ENCODE data around the gene SPRED2. TPM values are rescaled to one million over a fixed set of nuclear protein-coding genes. Genes with fewer than 3 reads are reported as not detected.

Gene SPRED2
- total and polyA plus RNA-seq, 2 of the 8 experiments (the other 6 are each of a cell fraction or from before 2014, with no cell fraction given), result 15.3 to 22.5 TPM

GRCh38 chr2:65382323-65382722 is 50.1 kb downstream of the SPRED2 start:
- H2BK120ac ChIP-seq (replicated peaks; ENCODE audit: low read depth, low read length), result no peak overlapping the region
- H2AK5ac ChIP-seq (ENCODE audit: low read depth, low read length), result no peak overlapping the region
- H3K9me3 ChIP-seq (ENCODE audit: insufficient read depth in 2 of 2, low read depth in 1 of 2, low read length in 1 of 2), result no peaks in the 10 kb centered on the region
- H2BK5ac ChIP-seq (ENCODE audit: low read depth, low read length), result no peak overlapping the region
- H3K18ac ChIP-seq (ENCODE audit: extremely low read depth, low read length), result no peak overlapping the region
- no peaks in the 10 kb centered on the region; a peak in 1 of 4 replicates for H3K79me2 ChIP-seq (ENCODE audit: control insufficient read depth in 1 of 2, insufficient read depth in 2 of 2, low read length in 2 of 2)
- H3K4ac ChIP-seq (replicated peaks; ENCODE audit: insufficient read length, low read depth, low read length), result no peak overlapping the region
- H3K4me2 ChIP-seq (ENCODE audit: insufficient read depth in 1 of 2, low read depth in 2 of 2, low read length in 2 of 2), result no peak overlapping the region
- H3K4me3 ChIP-seq (ENCODE audit: extremely low read depth in 1 of 4, insufficient read depth in 2 of 4, low read depth in 3 of 4, low read length in 4 of 4), result no peak overlapping the region
- H3K56ac ChIP-seq (replicated peaks; ENCODE audit: insufficient read length, low read depth, low read length), result no peak overlapping the region
- H3K79me1 ChIP-seq (ENCODE audit: low read depth, low read length), result peaks cover 2% of the 10 kb centered on the region; the same call in 1 of the 2 replicates
- no peak overlapping the region for H2AFZ ChIP-seq (ENCODE audit: low read length)
- no peak overlapping the region for H3K27ac ChIP-seq (ENCODE audit: low read depth, low read length)
- no peak overlapping the region for H4K8ac ChIP-seq (ENCODE audit: extremely low read depth, insufficient read depth, low read length)
- ChIA-PET POLR2A (ENCODE audit: partially characterized antibody) (interaction anchor here (1.1 kb wide), 1 partner anchor 30 kb away, joined by 3 read pairs; no protein-coding TSS in a partner anchor), CTCF (ENCODE audit: partially characterized antibody) (interaction anchor here (0.8 to 1.6 kb wide), 2 partner anchors 13 to 80 kb away, joined by 3 read pairs; no protein-coding TSS in a partner anchor)
- no peak overlapping the region for H3K9ac ChIP-seq (replicated peaks in 1 of 4; ENCODE audit: extremely low read depth in 1 of 4, low read depth in 3 of 4, low read length in 3 of 4)
- H2BK15ac ChIP-seq (ENCODE audit: low read length), result no peak overlapping the region
- H3K36me3 ChIP-seq (ENCODE audit: control insufficient read depth in 2 of 4, insufficient read depth in 4 of 4, low read length in 3 of 4), result no peaks in the 10 kb centered on the region
- H4K20me1 ChIP-seq (replicated peaks in 1 of 2; ENCODE audit: control insufficient read depth in 1 of 2, insufficient read depth in 2 of 2, low read length in 2 of 2), result peaks cover 7 to 13% of the 10 kb centered on the region in 2 experiments
- WGBS, 2 experiments (ENCODE audit: extremely low coverage in 1 of 2, insufficient coverage in 1 of 2, insufficient read length in 1 of 2, insufficient replicate concordance in 2 of 2, low coverage in 1 of 2, low lambda C conversion rate in 2 of 2, missing lambda C conversion rate in 1 of 2), result 88% methylated on average over 1 of the region's 1 CpG; no CpG with 5 or more reads in 1 of the 2 experiments
- no peak overlapping the region for H2BK20ac ChIP-seq (ENCODE audit: low read length)
- H3K23me2 ChIP-seq (ENCODE audit: low read depth, low read length), result no peaks in the 10 kb centered on the region
- no peak overlapping the region for H2BK12ac ChIP-seq (ENCODE audit: low read depth, low read length)
- H3K14ac ChIP-seq (ENCODE audit: insufficient read length), result no peak overlapping the region
- no peak overlapping the region for H4K91ac ChIP-seq (replicated peaks; ENCODE audit: insufficient read length, low read length)
- no peak overlapping the region for H4K5ac ChIP-seq (ENCODE audit: insufficient read length, low read depth, low read length)
- FAIRE-seq (no peak), DNase-seq (ENCODE audit: low read depth in 1 of 2, low spot score in 2 of 2) (no peak)
- no peaks in the 10 kb centered on the region for H3K27me3 ChIP-seq (replicated peaks in 1 of 4; ENCODE audit: control insufficient read depth in 3 of 4, extremely low read depth in 1 of 4, insufficient read depth in 3 of 4, low read length in 3 of 4)
- peaks cover 0 to 5% (median 3%) of the 10 kb centered on the region in 4 experiments; a peak in 2 of 7 replicates for H3K4me1 ChIP-seq (replicated peaks in 1 of 4; ENCODE audit: control insufficient read depth in 3 of 4, insufficient read depth in 4 of 4, low read length in 3 of 4)
- H3K23ac ChIP-seq (ENCODE audit: insufficient read length), result no peak overlapping the region
- TF ChIP-seq SP2 (IDR thresholded peaks at IDR 0.05; ENCODE audit: low read length) (no peak), SUZ12 (IDR thresholded peaks at IDR 0.05; ENCODE audit: low read length) (no peak), BACH1 (IDR thresholded peaks at IDR 0.05; ENCODE audit: low read length) (no peak), BCL11A (IDR thresholded peaks at IDR 0.05; ENCODE audit: low read depth in 2 of 2, low read length in 2 of 2) (no peak), HDAC2 (IDR thresholded peaks at IDR 0.05; ENCODE audit: borderline replicate concordance in 1 of 2, low read depth in 2 of 2, low read length in 2 of 2) (no peak), SAP30 (IDR thresholded peaks at IDR 0.05; ENCODE audit: insufficient read depth, insufficient replicate concordance, low read length) (no peak), SIRT6 (IDR thresholded peaks at IDR 0.05; ENCODE audit: low read length) (no peak), YY1 (IDR thresholded peaks at IDR 0.05; ENCODE audit: low read depth, low read length) (no peak), TBP (IDR thresholded peaks at IDR 0.05; ENCODE audit: low read depth, low read length) (no peak), SP1 (IDR thresholded peaks at IDR 0.05; ENCODE audit: low read depth, low read length) (no peak), ZNF274 (IDR thresholded peaks at IDR 0.05; ENCODE audit: borderline replicate concordance, extremely low read depth, low read length) (no peak), POLR2A (IDR thresholded peaks at IDR 0.05; ENCODE audit: control extremely low read depth in 1 of 2, low read depth in 2 of 2, low read length in 2 of 2) (no peak)

Measured in H1 (cell line).